Gastrocnemius medialis (tissue), 4 donors: ENCODE data around the gene BCAR1.

Experiments
- CTCF ChIP-seq, 5 experiments: fragments of 450-650 bp in 3 of 5; fragments of 200-600 bp in 2 of 5; sonication (generic) in 2 of 5; IDR thresholded peaks in 4 of 5; conservative IDR thresholded peaks in 1 of 5; 1 replicate in 4 of 5; 2 replicates in 1 of 5; pipeline ENCODE4 v1.5.1; 2016 to 2019; ENCODE audit warnings: antibody characterized with exemption in 5 of 5, mild to moderate bottlenecking in 3 of 5, moderate library complexity in 3 of 5
- POLR2A ChIP-seq, 2 donors: fragments of 450-650 bp; IDR thresholded peaks; one replicate each; pipeline ENCODE4 v1.6.1; 2017; ENCODE audit warnings: antibody characterized with exemption in 2 of 2, mild to moderate bottlenecking in 2 of 2, moderate library complexity in 2 of 2

GRCh38 chr16:75238853-75239541, 12.4 kb downstream of the BCAR1 start:
- TF ChIP-seq CTCF (IDR thresholded peaks at IDR 0.05 in 4 of 5, conservative IDR thresholded peaks at IDR 0.05 in 1 of 5) (peak; percentile 24 to 45 (median 30)), POLR2A (IDR thresholded peaks at IDR 0.05) (no peak)
